Measurements from ENCODE around the gene EEF2.

DNA sequence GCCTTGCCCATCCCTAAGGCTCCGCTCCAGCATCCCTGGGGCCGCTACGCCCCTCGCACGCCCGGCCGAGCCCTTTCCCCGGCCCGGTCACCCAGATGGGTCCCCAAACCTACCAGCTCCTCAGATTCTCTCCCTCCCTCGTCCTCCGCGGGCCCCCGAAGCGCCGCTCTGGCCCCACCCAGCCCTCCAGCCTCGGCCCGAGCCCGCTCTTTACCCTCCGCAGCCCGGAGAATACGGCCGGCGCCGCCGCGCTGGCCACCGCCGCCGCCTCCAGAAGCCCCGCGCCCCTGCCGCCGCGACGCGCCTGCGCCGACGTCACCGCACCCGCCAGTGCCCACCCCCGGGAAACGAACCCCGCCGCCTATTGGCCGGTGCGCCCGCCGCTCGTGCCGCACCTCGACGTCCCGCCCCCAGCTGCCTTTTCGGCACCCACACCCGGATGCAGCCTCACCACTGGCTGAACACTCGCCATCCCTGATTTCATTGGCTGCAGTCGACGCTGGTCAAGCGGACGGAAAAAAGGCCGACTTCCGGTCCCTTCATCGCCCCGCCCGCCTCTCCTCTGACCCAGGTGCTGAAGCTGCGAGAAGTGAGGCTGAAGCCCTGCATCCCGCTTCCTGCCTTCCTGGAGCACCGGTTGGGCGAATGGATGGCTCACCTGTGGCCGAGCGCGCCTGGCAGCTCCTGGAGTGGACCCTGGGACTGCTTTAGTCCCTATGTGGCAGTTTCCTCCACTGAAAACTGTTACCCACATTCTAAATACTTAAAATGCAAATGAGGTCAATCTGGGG lies 14.3 kb downstream of the EEF2 start, which contains the start of gene DAPK3:
- TF ChIP-seq POLR2A (IDR thresholded peaks at IDR 0.05) (peak; percentile 93), POLR2AphosphoS5 (IDR thresholded peaks at IDR 0.05) (peak; percentile 97)
- TF ChIP-seq, protein P1, sequence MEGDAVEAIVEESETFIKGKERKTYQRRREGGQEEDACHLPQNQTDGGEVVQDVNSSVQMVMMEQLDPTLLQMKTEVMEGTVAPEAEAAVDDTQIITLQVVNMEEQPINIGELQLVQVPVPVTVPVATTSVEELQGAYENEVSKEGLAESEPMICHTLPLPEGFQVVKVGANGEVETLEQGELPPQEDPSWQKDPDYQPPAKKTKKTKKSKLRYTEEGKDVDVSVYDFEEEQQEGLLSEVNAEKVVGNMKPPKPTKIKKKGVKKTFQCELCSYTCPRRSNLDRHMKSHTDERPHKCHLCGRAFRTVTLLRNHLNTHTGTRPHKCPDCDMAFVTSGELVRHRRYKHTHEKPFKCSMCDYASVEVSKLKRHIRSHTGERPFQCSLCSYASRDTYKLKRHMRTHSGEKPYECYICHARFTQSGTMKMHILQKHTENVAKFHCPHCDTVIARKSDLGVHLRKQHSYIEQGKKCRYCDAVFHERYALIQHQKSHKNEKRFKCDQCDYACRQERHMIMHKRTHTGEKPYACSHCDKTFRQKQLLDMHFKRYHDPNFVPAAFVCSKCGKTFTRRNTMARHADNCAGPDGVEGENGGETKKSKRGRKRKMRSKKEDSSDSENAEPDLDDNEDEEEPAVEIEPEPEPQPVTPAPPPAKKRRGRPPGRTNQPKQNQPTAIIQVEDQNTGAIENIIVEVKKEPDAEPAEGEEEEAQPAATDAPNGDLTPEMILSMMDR (IDR thresholded peaks at IDR 0.05), result peak; percentile 27 to 83 (median 48)
